GM12878 (cell line): ENCODE data around the gene WBP1L. TPM values are rescaled to one million over a fixed set of nuclear protein-coding genes. Genes with fewer than 3 reads are reported as not detected.
A peak's percentile ranks its signal among the peaks of the same experiment; 100 is the strongest.

Experiments
- BMI1 ChIP-seq: fragments of 450-650 bp; IDR thresholded peaks from 2 replicates; pipeline ENCODE4 v1.6.1; 2016; ENCODE audit warnings: mild to moderate bottlenecking, moderate library complexity, borderline replicate concordance
- CBFB ChIP-seq: IDR thresholded peaks from 2 replicates; pipeline ENCODE4 v1.6.1; 2016; ENCODE audit warnings: antibody characterized with exemption, low read depth
- CBX3 ChIP-seq: fragments of 200-600 bp; sonication (generic); IDR thresholded peaks from 2 replicates; pipeline ENCODE4 v1.6.1; 2016; ENCODE audit warnings: low read depth, borderline replicate concordance
- CEBPZ ChIP-seq: fragments of 150-350 bp; IDR thresholded peaks from 2 replicates; pipeline ENCODE4 v1.6.1; 2016; ENCODE audit warnings: low read depth, low read length
- E2F8 ChIP-seq: fragments of 450-650 bp; IDR thresholded peaks from 2 replicates; pipeline ENCODE4 v1.6.1; 2018; ENCODE audit warnings: mild to moderate bottlenecking, low read depth, moderate library complexity; ENCODE audit not compliant: partially characterized antibody
- EGR1 ChIP-seq, 2 experiments: IDR thresholded peaks; 1 replicate in 1 of 2; 2 replicates in 1 of 2; pipeline ENCODE4 v1.6.1; 2011 to 2012; ENCODE audit warnings: low read depth in 2 of 2, low read length in 2 of 2, borderline replicate concordance in 1 of 2, mild to moderate bottlenecking in 1 of 2, moderate library complexity in 1 of 2
- FOXM1 ChIP-seq: IDR thresholded peaks from 2 replicates; pipeline ENCODE4 v1.6.1; 2012; ENCODE audit warnings: low read depth, mild to moderate bottlenecking, inconsistent platforms, low read length, moderate library complexity
- IRF4 ChIP-seq: IDR thresholded peaks from 2 replicates; pipeline ENCODE4 v1.6.1; 2011; ENCODE audit warnings: low read depth, low read length
- IRF5 ChIP-seq: fragments of 450-650 bp; IDR thresholded peaks from 2 replicates; pipeline ENCODE4 v1.6.1; 2017; ENCODE audit warnings: borderline replicate concordance
- LARP7 ChIP-seq: fragments of 450-650 bp; IDR thresholded peaks from 2 replicates; pipeline ENCODE4 v1.6.1; 2017; ENCODE audit warnings: mild to moderate bottlenecking
- MTA2 ChIP-seq: fragments of 450-650 bp; IDR thresholded peaks from 2 replicates; pipeline ENCODE4 v1.6.1; 2016; ENCODE audit warnings: low read depth, mild to moderate bottlenecking, moderate library complexity
- NR2F1 ChIP-seq: fragments of 450-650 bp; conservative IDR thresholded peaks from 2 replicates; pipeline ENCODE4 v1.6.1; 2017; ENCODE audit warnings: mild to moderate bottlenecking
- RBBP5 ChIP-seq: fragments of 200-600 bp; sonication (generic); conservative IDR thresholded peaks from 2 replicates; pipeline ENCODE4 v1.6.1; 2016
- SIX5 ChIP-seq: IDR thresholded peaks from 2 replicates; pipeline ENCODE4 v1.6.1; 2011; ENCODE audit warnings: mild to moderate bottlenecking, low read depth, low read length, moderate library complexity; ENCODE audit not compliant: severe bottlenecking
- polyA plus RNA-seq, 11 experiments: library from polyadenylated mRNA; depleted of rRNA in 4 of 11; unstranded in 6 of 11; stranded (reverse) in 5 of 11; fragments of >200 nt; fragmentation: Nextera tagmentation in 4 of 11; fragmentation: Illumina TruSeq in 1 of 11; extraction: Ambion mirVana in 4 of 11; extraction: Trizol in 1 of 11; gene quantifications; 1 replicate in 1 of 11; 2 replicates in 10 of 11; pipeline versions ENCODE4 v1.2.1 to v1.2.3, GENCODE V29; 2011 to 2016; ENCODE audit warnings: inconsistent platforms in 2 of 11, missing spikeins in 2 of 11, low read depth in 1 of 11
- total RNA-seq, 4 experiments: library from RNA; depleted of rRNA in 3 of 4; stranded (reverse); fragments of >200 nt in 3 of 4; fragmentation: Illumina TruSeq in 1 of 4; extraction: Trizol in 1 of 4; gene quantifications; 2 replicates each; pipeline versions ENCODE4 v1.2.1 to v1.2.3, GENCODE V29; 2013 to 2021
- TF ChIP-seq, protein P1 (sequence below): IDR thresholded peaks from 2 replicates; pipeline ENCODE4 v1.6.1; 2011; ENCODE audit warnings: mild to moderate bottlenecking, low read depth, low read length, moderate library complexity; ENCODE audit not compliant: insufficient replicate concordance
- TF ChIP-seq, protein P2 (sequence below): fragments of 450-650 bp; IDR thresholded peaks from 2 replicates; pipeline ENCODE4 v1.6.1; 2017; ENCODE audit warnings: mild to moderate bottlenecking, low read depth, inconsistent platforms; ENCODE audit not compliant: poor library complexity, severe bottlenecking

WBP1L gene
- total and polyA plus RNA-seq, 10 of the 15 experiments (the other 5 are each of a cell fraction or from before 2014, with no cell fraction given), result 3.7 to 18.8 (median 12.3) TPM

DNA sequence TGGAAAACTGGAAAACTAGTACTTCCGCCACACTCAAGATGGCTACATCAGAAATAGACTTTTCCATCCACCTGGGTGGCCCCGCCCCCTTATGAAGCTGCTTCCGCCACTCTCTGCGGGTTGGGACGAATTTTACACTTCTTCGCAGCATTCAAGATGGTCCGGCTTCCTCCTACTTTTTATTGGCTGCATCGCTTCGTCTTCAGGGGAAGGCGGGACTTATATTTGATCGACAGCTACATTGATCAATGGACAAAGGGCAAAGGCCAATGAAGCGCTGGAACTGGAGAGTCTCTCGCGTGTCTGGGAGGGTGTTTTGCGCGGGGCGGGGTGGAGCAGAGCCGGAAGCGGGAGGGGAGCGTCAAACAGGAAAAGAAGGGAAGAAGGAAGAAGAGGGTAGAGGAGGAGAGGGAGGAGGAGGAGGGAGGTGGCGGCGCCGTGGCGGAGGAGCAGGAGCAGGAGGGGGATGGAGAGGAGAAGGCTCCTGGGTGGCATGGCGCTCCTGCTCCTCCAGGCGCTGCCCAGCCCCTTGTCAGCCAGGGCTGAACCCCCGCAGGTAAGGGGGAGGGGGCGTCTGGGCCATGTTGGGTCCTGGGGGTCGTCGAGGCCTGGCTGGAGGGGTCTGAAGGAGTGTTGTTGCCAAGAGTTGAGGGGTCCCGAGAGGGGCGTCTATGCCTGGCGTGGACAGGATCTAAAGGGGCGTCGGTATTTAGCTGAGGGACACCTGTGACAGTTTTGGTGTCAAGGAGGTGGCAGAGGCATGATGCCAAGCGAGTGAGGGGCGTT lies at the start of gene WBP1L (continued):
- TF ChIP-seq, protein P1, sequence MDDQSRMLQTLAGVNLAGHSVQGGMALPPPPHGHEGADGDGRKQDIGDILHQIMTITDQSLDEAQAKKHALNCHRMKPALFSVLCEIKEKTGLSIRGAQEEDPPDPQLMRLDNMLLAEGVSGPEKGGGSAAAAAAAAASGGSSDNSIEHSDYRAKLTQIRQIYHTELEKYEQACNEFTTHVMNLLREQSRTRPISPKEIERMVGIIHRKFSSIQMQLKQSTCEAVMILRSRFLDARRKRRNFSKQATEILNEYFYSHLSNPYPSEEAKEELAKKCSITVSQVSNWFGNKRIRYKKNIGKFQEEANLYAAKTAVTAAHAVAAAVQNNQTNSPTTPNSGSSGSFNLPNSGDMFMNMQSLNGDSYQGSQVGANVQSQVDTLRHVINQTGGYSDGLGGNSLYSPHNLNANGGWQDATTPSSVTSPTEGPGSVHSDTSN, result peak; percentile 97
- TF ChIP-seq, protein P2, sequence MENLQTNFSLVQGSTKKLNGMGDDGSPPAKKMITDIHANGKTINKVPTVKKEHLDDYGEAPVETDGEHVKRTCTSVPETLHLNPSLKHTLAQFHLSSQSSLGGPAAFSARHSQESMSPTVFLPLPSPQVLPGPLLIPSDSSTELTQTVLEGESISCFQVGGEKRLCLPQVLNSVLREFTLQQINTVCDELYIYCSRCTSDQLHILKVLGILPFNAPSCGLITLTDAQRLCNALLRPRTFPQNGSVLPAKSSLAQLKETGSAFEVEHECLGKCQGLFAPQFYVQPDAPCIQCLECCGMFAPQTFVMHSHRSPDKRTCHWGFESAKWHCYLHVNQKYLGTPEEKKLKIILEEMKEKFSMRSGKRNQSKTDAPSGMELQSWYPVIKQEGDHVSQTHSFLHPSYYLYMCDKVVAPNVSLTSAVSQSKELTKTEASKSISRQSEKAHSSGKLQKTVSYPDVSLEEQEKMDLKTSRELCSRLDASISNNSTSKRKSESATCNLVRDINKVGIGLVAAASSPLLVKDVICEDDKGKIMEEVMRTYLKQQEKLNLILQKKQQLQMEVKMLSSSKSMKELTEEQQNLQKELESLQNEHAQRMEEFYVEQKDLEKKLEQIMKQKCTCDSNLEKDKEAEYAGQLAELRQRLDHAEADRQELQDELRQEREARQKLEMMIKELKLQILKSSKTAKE, result peak; percentile 37
- TF ChIP-seq IRF4, result peak; percentile 27; the same call in 1 of the 2 replicates
- TF ChIP-seq CBX3, result no peak
- TF ChIP-seq CEBPZ, result peak; percentile 88
- peak; percentile 45; the same call in 1 of the 2 replicates for TF ChIP-seq MTA2
- no peak for TF ChIP-seq IRF5
- no peak for TF ChIP-seq RBBP5
- no peak for TF ChIP-seq NR2F1
- TF ChIP-seq CBFB, result peak; percentile 70; the same call in 1 of the 2 replicates
- TF ChIP-seq EGR1 (IDR thresholded peaks at IDR 0.05; ENCODE audit: borderline replicate concordance in 1 of 2, low read depth in 2 of 2, low read length in 2 of 2), result peak in 1 of 2 experiments; percentile 41; a peak in 1 of 3 replicates
- TF ChIP-seq LARP7, result no peak; the same call in none of the 2 replicates
- peak; percentile 75 for TF ChIP-seq SIX5
- TF ChIP-seq FOXM1, result no peak
- peak; percentile 85 for TF ChIP-seq E2F8
- no peak for TF ChIP-seq BMI1
